Right lobe of liver (tissue), 4 donors: Measurements from ENCODE around the gene MYRF.

Source experiments
- POLR2A ChIP-seq: fragments of 450-650 bp; IDR thresholded peaks from one replicate; pipeline ENCODE4 v1.6.1; 2017; ENCODE audit warnings: antibody characterized with exemption, mild to moderate bottlenecking
- TF ChIP-seq, protein P1 (sequence below), 4 donors: fragments of 200-600 bp in 3 of 4; fragments of 450-650 bp in 1 of 4; IDR thresholded peaks; one replicate each; pipeline versions ENCODE4 v1.5.1 to v1.8.0; 2016 to 2022; ENCODE audit warnings: antibody characterized with exemption in 4 of 4, mild to moderate bottlenecking in 2 of 4
- donor health status: DM: no; HTN: no; CAD: no.
- donor health status: DM: no; HTN: no; CAD: no.
- donor health status: DM: no; HTN: yes; CAD: no.

DNA sequence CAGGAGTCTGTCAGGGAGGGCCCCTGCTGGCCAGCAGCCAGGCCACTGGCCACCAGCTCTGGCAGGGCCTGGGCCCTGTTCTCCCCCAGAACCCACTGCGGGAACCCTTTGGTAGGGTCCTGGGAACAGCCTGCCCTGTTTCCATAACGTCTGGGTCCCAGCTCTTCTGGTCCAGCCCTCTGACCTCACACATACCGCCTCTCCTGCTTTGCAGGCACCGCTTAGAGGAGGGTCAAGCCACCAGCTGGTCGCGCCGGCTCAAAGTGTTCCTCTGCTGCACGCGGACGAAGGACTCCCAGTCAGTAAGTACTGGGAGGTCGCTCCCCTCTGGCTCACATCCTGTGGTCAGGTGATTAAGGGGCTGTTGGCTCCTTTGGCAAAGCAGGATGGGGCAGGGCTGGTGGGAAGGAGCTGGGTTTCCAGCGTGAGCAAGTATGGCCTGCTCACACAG lies 26.6 kb upstream of the MYRF start:
- TF ChIP-seq, protein P1, sequence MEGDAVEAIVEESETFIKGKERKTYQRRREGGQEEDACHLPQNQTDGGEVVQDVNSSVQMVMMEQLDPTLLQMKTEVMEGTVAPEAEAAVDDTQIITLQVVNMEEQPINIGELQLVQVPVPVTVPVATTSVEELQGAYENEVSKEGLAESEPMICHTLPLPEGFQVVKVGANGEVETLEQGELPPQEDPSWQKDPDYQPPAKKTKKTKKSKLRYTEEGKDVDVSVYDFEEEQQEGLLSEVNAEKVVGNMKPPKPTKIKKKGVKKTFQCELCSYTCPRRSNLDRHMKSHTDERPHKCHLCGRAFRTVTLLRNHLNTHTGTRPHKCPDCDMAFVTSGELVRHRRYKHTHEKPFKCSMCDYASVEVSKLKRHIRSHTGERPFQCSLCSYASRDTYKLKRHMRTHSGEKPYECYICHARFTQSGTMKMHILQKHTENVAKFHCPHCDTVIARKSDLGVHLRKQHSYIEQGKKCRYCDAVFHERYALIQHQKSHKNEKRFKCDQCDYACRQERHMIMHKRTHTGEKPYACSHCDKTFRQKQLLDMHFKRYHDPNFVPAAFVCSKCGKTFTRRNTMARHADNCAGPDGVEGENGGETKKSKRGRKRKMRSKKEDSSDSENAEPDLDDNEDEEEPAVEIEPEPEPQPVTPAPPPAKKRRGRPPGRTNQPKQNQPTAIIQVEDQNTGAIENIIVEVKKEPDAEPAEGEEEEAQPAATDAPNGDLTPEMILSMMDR (IDR thresholded peaks at IDR 0.05), result no peak
- TF ChIP-seq POLR2A, result no peak
